GM12874 (cell line): ENCODE results near the gene CFD.

ENCODE experiments used
- CTCF ChIP-seq: IDR thresholded peaks from 2 replicates; pipeline ENCODE4 v1.5.1; 2011; ENCODE audit warnings: low read depth, mild to moderate bottlenecking, control low read depth, low read length, moderate library complexity; ENCODE audit not compliant: insufficient read depth

Gene CFD

DNA sequence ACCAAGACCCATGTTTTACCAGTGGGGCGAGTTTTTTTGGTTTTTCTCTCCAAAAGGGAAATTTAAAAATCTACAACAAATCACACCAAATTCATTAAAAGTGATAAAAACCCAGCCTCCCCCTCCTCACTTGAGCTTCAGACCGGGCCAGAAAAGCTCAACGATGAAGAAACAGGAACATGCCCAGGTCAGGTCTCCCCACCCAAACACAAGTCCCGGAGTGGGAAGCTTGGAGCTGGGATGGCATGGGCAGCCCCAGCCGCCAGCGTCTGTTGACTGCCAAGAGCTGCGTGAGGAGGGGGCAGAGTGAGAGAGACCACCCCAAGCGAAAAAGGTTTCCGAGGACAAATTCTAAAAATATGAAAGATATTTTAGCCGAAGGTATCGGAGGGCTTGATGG lies 37.5 kb downstream of the CFD start:
- TF ChIP-seq CTCF, result no peak

- 0 out of 2 replicates have a peak, but pooled peaks have one; percentile 16 for TF ChIP-seq CTCF
Measured at GRCh38 chr19:897442-898039, 38.1 kb downstream of the CFD start.

- TF ChIP-seq CTCF, result no peak
Measured at GRCh38 chr19:898663-899062, 39.2 kb downstream of the CFD start.

DNA sequence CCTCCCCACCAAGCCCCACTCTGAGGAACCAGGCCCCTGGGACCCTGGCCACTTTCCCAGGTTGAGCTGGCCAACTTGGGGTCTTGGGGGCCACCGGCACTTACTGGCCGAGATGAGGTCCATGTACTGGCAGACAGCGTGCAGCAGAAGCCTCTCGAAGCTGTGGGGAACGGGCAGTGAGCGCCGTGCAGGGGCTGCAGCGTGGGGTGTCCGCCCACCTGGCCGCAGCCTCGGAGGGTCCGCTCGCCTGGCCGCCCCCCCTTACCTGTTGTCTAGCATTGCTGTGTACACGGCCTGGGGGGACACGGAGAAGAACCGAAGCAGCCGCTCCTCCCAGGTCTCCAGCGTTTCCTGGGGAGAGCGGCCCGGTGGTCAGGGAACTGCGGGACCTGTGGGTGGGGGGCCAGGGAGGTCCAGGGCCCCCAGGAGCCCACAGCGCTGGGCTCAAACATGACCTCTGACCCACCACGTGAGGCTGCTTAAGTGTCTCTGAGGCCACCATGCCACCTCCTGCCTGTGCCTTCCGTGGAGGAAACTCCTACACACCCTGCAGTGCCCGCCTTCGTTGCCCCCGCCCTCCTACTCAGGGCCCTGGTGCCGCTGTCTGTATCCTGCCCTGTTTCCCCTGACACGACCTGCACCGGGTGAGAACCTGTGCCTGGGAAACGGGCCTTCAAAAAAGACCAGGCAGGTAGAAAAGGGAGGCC lies 40.0 kb downstream of the CFD start:
- no peak for TF ChIP-seq CTCF

- no peak for TF ChIP-seq CTCF
Measured at GRCh38 chr19:900043-900301, 40.5 kb downstream of the CFD start.

DNA sequence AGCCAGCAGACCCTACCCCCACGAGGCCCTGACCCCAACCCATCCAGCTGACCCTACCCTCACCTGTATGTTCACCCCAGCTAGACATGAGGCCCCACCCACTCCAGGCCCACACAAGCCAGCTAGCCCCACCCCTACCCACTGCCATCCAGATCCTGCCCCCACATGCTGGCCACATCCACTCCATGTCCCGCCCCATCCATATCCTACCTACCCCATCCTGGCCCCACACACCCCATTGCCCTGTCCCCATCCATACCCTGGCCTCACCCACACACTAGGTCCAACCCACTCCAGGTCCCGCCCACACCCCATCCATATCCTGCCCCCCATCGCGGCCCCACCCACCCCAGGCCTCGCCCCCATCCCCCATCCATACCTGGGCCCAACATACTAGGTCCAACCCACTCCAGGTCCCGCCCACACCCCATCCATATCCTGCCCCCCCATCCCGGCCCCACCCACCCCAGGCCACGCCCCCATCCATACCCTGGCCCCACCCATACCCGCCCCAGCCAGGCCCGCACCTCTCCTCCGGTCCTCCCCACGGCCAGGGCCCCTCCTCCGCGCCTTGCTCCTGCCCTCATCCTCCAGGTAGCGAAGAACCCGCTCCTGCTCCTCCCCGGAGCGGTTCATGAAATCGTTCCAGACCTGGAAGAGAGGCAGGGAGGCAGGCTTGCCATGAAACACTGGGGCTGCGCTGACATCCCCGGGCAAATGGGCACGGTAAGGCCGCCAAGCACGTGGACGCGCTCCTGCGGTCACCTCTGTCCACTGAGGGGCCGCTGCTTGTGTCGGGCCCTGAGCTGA lies 41.0 kb downstream of the CFD start:
- TF ChIP-seq CTCF, result no peak

DNA sequence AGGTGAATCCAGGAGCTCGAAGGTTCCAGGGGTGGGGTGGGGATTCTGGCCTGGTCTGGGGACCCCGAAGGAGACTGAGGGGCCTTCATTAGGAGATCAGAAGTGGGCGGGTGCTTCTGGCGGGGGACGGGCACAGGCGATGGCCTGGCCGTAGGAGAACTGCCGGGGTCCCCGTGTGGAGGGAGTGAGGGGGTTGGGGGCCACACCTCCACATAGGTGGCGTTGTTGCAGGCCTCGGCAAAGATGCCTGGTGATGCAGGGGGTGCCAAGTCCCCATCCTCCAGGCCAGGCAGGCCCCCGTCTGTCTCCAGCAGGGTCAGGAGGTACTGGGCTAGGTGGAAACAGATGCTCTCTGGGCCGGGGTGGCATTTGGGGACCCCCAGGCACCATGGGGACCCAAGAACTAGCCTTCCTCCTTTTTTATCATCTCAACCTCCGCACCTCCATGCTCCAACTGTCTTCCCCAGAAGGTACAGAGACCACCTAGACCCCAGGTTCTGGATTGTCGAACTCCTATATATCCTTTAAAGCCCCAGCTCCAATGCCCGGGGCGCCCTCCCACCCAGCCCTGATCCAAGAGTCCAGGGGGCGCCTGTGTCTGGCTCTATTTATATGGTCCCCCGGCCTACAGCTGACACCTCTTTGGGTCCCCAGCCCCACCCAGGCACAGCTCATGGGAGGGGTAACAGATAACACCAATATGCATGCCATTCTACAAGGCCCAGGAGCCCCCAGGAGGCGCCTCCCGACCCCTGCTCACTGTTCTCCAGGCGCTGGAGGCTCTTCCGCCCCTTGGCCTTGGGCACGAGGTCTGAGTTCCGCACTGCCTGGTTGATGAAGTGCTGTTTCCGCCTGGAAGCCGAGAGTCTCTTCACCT lies 42.0 kb downstream of the CFD start:
- TF ChIP-seq CTCF, result no peak
